Activated naive CD8-positive, alpha-beta T cell treated with anti-CD3 and anti-CD28 coated beads, Interleukin-2, amount 50 U/mL, for 16 hours (primary cell): ENCODE measurements around the gene PDE6C.
"Not testable (repeated sequence)": the region's sequence is repeated elsewhere in the genome, so short reads cannot be mapped to it uniquely, and the experiment has no call there.

ENCODE experiments used
- DNase-seq: peaks from one replicate; pipeline ENCODE4 v3.0.0-alpha.2; 2020; ENCODE audit warnings: low read depth, low spot score

The PDE6C gene

DNA sequence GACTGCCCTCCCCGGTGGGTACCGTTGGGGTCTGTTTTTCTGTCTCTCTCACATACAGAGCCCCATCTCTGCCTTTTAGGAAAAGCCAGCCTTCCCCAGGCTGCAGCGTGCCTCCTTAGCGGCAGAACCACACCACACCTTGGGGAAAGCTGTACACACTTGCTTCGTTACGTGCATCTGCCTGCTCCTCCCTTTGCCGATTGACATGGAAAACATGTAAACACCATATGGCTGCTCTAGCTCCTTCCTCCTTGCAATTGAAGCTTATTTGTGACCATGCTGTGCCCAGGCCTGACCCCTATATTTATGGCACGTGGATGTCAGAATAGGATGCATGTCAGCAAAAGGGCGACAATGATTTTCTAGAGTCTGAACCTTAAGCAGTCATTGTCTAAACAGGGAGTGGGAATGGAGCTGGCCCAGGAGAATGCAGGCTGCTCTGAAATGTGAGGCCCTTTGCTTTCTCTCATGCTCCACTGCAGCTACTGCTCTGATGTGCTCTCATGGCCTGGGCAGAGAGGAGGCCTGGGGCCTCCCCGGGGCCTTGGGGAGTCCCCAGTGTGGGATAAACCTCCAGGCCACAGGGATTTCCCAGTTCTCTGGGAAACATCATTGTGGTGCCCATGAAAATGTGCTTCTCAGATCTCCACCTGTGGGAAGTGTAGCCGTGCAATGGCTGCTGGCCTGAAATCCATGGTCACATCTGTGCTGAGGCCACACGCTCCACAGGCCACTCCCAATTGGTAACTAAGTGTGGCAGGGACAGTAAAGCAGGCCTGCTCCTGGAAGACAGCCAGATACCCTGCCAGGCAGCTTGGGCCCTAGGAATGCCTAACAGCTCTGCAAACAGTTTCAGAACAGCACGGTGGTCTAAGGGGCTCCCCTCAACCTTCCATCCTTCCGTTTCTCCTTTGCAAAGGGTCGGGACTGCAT, 18.6 kb downstream of the PDE6C start:
- no peak for DNase-seq

DNA sequence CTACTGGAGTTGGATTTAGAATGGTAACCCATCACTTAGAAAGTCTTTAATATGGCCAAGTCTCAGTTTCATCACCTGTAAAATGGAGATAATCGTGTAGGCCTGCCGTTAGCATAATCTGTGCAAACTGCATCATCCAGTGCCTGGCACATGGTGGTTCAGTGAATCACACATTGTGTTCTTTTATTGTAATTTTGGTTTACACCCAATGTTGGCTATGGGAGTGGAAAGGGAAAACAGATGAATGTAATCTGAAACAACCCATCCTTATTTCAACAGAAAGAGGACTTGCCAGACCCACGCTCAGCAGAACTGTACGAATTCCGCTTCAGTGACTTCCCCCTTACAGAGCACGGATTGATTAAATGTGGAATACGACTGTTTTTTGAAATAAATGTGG, 27.5 kb downstream of the PDE6C start:
- DNase-seq = no peak

DNA sequence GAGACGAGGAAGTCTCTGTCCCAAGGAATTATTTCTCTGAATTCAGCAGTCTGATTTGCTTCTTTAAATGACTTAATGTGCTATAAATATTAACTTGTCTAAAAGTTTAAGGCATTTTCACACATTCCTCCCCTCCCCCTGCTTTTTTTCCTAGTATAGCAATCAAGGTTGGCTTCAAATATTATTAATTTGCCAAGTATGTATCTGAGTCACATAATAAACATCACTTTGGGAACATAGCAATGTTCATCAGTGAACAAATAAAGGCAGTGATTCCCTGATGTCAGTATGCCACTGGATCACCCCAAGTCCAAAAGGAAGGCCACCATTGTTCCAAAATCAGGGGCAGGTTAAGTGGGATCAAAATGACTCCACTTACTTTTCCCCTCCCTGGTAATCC, 40.5 kb downstream of the PDE6C start:
- no peak for DNase-seq

DNA sequence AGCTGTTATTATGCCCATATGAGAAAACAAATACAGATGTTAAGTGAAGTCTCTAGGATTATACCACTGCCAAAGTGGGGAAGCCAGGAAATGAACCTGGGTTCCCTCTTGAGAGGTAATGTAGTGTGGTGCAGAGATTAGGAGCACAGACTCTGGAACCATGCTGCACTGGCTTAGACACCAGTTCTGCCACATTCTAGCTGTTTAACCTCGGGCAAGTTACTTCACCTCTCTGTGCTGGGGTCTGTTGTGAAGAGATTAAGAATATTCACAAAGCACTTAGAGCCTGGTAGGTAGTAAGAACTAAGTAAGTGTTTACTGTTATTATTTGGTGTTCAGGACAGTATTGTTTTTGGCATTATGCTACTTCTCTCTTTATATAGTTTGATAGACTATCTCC, 41.9 kb downstream of the PDE6C start:
- no peak for DNase-seq

DNA sequence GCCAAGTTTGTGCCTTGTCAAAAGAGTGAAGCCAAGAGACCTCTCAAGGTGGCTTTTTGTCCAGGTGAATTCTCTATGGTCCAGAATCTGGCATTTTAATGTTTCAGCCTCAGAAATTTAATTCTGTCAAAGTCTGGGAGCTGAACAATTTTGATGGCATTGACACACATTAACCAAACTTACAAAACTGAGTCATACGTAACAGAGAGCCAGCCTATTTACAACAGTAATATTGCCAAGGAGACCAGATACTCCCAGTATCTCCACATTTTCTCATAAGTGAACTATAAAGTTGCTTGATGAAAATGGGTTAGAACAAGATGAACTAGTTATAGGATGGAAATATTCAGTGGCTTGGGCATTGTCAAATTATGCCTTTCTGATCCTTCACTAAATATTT, 43.8 kb downstream of the PDE6C start:
- no peak for DNase-seq

DNA sequence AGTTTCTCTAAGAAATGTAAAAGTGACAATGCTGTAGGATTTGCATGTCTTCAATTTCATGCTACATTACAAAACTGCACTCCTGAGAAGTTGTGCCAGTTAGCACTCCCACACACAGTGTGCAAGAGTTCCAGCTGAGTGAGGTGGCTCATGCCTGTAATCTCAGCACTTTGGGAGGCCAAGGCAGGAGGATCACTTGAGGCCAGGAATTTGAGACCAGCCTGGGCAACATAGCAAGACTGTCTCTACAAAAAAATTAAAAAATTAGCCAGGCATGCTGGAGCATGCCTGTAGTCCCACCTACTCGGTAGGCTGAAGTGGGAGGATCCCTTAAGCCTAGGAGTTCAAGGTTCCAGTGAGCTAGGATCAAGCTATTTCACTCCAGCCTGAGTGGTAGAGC, 45.4 kb downstream of the PDE6C start:
- no peak for DNase-seq

DNA sequence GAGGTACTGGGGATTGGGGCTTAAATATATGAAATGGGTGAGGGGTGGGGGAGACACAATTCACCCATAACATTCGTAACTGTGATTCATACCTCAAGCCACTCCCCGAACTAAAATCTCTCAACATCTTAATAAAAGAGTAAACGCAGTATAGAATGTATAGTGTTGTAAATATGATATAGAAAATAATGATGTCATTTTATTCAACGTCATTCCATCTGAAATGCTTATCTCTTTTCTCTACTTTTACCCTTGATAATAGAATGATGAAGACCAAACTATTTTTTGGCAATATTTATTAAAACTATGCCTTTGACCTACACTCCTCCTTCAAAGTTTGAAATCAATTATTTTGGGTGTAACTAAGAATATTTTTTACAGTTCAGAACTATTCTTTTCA, 53.7 kb downstream of the PDE6C start:
- DNase-seq = no peak

DNA sequence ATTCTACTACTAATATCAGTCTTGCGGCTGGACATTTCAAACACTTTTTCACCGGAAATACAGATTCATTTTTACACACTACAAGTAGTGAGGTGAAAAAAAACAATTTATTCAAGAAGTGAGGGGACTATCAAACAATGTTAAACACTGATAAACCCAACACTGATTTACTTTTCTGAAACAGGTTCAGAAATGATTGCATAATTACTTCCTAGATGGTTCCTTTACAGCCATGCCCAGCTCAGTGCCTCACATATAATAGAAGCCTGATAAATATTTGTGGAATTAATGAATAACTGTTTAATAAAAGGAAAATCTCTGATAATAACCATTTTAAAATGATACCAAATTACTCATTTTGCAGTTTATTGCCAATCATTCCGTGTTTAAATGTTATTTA, 55.5 kb downstream of the PDE6C start:
- no peak for DNase-seq

DNA sequence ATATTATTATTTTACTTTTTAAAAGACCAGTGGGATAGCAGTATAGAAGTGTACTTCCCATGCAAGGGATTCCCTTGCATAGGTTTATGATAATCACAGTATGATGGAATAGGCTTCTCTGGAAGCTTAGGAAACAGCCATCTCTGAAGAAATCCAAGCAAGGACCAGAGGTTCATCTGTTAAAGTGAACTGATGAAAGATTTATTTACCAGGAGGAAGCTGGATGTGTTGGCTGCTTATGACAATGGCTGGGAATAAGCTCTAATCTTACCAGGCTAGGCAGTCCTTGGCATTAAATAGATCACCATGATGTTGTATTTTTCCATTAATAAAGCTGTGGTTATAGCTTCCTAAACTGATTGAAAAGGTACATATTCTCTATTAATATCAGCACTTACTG, 58.0 kb downstream of the PDE6C start:
- no peak for DNase-seq

DNA sequence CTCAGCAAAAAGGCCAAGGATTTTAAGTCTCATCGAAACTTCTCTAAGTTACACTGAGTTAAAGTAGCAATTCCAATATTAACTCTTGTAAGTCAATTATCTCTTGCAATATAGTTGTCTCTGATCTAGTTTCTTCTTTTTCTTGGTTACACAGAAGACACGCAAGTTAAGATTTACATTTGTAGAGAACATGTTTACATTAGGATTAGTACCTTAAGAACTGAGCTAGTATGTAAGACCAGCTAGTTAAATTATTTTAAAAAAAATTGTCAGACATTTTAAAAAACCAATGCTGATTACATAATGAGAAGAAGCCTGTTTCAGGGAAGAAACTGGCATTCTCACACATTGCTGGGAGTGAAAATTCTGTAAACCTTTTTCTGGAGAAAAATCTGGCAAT, 58.7 kb downstream of the PDE6C start:
- no peak for DNase-seq

DNA sequence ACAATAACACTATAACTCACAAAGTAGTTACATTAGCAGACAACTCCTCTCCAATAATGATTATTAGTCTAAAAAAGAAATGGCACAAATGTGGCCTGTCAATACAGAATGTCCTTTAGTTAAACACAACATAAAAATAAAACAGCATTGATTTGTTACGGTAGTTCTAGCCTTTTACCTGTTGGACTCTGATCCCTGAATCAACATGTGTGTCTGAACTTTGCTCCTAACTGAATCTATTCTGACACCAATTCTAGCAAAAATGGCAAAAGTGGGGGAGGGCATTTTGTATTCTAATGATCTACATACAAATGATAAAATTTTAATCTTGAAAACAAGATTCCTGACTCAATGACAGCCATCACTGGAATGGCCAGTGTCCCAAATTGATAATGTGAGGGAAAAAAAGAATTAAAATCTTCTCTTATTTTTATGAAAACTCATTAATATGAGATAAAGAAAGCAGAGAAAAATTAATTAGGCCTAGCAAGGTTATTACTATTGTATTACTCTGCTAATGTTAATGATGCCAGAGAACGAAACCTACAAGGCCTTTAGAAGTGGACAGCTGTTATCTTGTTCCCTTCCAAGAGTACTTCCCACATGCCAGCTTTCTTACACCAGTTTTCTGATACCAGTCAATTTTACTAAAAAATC, 59.8 kb downstream of the PDE6C start:
- DNase-seq = no peak

DNA sequence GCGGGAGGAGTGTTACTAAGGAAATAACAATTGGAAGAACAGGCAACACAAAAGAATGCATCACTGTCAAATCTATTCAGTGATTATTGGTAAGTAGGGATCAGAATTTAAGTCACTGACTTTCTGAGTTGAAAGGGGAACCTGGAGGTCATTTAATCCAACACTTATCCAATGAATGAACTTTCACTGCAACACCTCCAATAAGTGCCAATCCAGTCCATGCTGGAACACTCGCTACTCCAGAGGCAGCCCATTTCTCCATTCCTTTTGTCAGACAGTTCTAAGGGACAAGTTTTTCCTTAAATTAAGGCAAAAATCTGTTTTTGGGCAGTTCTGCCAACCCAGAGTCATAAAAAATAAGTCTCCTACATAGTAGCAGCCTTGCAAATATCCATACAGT, 60.6 kb downstream of the PDE6C start:
- no peak for DNase-seq

DNA sequence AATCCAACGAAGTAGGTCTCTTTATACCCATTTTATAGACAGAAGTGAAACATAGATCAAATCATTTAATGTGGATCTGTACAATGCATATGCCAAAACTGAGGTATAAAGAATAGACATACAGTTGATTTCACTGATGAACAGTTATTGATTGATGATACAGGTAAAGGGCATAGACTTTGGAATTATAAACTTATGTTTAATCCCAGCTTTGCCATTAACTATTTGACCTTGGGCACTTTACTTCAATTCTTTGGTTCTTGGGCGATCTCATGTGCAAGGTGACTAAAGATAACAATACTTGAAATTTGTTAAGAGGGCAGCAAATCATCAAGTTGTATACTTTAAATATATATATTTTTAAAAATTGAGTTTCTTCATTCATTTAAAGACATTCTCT, 61.5 kb downstream of the PDE6C start:
- DNase-seq = no peak

DNA sequence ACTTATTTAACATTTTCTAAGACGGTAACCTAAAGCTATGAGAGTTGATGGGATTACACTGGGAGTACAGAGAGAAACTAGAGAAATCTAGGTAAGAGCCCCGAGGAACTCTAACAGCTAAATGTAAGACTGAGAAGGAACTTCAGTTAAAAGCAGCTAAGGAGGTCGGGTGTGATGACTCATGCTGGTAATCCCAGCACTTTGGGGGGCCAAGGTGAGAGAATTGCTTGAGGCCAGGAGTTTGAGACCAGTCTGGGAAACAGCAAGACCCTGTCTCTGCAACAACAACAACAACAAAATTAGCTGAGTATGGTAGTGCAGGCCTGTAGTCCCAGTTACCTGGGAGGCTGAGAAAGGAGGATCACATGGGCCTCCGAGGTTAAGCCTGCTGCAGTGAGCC, 66.0 kb downstream of the PDE6C start:
- no peak for DNase-seq

DNA sequence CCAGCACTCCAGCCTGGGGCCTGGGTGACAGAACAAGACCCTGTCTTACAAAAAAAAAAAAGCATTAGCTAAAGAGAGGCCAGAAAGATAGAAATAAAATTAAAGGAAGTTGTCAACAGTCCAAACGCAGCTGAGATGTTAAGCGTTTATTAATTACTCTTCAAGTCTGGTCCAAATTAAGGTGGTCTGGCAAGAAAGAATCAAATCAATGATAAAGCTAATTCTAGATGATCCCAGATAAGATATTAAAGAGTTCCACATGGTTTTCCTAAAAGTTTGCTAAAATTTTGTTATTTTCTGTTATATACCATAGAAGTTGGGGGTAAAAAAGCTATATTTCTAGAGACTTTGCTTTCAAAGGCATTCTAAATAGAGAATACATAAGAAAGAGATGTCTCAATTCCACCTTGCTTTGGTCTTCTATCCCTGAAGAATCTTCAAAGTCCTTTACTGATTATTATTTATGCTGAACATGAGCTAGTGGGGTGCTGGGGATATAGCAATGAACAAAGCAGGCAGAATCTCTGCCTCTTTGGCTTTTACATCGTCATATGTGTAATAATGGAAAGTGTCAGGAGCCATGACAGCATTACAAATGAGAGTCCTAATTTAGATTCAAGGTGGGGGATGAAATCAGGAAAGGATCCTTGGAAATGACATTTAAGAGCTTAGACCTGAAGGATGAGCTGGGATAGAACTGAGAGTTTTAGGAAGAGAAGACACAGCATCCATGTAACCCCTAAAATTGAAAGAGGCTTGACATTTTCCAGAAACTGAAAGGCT, 66.7 kb downstream of the PDE6C start:
- no peak for DNase-seq

DNA sequence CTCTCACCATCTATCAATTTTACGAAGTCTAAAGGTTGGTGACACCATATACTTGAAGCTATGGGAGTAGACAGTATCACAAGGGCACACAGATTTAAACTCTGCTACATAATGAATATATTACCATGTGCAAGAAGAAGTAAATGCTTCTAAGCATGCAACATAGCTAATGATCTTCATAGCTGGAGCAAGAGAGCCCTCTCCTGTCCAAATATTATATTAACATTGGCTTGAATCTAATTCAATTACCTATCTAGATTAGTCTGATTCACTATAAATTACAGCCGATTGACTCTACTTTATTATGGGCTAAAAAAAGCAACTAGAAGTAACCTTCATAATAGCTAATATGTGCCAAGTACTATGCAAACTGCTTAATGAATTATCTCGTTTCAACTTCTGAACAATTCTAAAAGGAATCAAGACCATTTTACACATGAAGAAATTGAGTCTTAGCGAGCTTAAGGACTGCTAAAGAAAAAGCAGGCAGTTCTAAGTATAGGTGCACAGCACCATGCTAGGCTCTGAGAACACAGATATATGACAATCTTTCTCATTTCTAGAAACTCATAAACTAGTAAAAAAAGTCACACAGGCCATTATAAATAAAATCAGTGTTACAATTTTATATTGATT, 68.2 kb downstream of the PDE6C start:
- no peak for DNase-seq

DNA sequence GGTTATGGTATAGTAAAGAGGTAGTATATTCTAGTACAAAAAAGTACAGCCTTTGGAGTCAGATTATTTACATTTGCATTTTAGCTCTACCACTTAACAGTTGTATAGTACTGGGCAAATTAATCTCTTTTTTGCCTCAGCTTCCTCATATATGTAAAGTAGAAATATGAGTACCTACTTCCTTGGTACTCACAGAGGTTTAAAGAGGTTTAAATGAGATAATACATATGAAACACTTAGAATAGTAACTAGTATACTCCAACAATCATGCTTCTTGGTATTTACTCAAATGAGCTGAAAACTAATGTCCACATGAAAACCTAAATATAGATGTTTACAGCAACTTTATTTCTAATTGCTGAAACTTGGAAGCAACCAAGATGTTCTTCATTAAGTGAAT, 75.4 kb downstream of the PDE6C start:
- DNase-seq = no peak

DNA sequence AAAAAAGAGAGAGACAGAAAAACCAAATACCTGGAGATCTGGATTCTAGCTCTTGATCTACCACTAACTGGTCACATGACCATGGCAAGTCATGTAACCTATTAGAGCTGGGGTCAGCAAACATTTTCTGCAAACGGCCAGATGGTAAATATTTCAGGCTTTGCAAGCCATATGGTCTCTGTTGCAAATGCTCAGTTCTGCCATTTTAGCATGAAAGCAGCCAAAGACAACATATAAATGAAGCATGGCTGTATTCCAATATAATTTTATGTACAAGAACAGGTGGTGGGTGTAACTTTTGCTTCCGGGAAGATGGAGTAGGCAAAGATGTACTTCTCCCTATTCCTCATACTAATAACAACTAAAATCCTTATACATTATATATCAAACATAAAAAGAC, 83.4 kb downstream of the PDE6C start:
- no peak for DNase-seq

DNA sequence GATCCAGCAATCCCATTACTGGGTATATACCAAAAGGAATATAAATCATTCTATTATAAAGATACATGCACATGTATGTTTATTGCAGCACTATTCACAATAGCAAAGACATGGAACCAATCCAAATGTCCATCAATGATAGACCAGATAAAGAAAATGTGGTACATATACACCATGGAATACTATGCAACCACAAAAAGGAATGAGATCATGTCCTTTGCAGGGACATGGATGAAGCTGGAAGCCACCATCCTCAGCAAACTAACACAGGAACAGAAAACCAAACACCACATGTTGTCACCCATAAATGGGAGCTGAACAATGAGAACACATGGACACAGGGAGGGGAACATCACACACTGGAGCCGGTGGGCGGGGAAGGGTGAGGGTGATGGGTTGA, 84.2 kb downstream of the PDE6C start:
- not testable (repeated sequence) for DNase-seq

DNA sequence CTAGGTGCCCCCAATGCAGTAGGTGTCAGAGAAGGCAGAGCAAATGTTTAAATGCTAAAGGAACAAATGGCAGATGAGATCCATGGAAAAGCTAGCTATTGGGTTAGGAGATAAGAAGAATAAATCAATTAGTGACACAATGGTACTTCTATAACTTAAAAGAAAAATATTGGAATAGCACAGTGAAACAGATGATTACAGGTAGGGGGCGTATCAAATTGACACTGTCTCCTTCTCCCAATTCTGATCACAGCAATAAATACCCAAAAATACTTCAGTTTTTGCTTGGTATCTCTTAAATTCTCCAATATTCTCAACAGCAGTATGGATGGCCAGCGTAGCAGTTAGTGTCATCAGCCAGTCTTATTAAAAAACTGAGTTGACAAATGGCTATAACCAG, 84.9 kb downstream of the PDE6C start:
- DNase-seq = no peak

DNA sequence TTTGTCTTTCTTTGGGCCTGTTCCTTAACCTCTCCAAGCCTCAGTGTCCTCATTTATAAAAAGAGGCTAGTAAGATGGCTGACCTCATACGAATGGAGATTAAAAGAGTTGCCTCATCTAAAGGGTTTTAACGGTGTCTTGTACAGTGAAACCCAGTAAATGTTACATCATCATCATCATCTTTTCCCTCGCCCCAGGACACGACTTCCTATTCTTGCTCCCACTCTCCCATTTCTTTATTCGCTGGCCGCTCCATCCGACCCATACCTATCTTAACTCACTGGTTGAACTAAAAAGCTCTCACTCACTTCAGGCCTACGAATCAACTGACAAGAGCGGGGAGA, 89.5 kb downstream of the PDE6C start:
- DNase-seq = no peak
